Activated CD4-positive, alpha-beta T cell treated with anti-CD3 and anti-CD28 coated beads, Interleukin-2, amount 50 U/mL, for 24 hours (primary cell): Measurements from ENCODE around the gene REC8.
"Not testable (repeated sequence)": the region's sequence is repeated elsewhere in the genome, so short reads cannot be mapped to it uniquely, and the experiment has no call there.

Source experiments
- DNase-seq, 2 donors: peaks; one replicate each; pipeline ENCODE4 v3.0.0-alpha.2; 2020; ENCODE audit warnings: low read depth in 1 of 2, low spot score in 1 of 2

REC8 gene

DNA sequence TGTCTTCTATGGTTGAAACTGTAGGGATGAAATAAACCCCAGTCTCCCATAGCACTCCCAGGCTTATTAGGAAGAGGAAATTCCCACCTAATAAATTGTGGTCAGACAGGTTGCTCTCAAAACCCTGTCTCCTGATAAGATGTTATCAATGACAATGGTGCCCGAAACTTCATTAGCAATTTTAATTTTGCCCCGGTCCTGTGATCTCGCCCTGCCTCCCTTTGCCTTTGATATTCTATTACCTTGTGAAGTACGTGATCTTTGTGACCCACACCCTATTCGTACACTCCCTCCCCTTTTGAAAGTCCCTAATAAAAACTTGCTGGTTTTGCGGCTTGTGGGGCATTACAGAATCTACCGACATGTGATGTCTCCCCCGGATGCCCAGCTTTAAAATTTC lies 30.7 kb downstream of the REC8 start:
- DNase-seq: not testable (repeated sequence)

DNA sequence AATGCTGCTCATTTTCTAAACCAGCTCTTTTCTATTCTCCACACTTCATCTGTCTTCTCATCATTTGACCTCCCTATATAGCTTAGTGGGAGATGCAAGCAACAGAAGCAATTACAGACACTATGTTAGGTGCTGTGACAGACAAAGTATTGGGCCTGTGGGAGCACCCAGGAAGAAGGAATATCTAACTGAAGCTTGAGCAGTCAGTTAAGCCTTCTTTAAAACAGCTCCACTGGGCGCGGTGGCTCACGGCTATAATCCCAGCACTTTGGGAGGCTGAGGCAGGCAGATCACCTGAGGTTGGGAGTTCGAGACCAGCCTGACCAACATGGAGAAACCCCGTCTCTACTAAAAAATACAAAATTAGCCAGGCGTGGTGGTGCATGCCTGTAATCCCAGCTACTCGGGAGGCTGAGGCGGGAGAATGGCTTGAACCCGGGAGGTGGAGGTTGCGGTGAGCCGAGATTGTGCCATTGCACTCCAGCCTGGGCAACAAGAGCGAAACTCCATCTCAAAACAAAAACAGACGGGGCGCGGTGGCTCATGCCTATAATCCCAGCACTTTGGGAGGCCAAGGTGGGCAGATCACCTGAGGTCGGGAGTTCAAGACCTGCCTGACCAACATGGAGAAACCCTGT lies 31.5 kb downstream of the REC8 start:
- not testable (repeated sequence) for DNase-seq

DNA sequence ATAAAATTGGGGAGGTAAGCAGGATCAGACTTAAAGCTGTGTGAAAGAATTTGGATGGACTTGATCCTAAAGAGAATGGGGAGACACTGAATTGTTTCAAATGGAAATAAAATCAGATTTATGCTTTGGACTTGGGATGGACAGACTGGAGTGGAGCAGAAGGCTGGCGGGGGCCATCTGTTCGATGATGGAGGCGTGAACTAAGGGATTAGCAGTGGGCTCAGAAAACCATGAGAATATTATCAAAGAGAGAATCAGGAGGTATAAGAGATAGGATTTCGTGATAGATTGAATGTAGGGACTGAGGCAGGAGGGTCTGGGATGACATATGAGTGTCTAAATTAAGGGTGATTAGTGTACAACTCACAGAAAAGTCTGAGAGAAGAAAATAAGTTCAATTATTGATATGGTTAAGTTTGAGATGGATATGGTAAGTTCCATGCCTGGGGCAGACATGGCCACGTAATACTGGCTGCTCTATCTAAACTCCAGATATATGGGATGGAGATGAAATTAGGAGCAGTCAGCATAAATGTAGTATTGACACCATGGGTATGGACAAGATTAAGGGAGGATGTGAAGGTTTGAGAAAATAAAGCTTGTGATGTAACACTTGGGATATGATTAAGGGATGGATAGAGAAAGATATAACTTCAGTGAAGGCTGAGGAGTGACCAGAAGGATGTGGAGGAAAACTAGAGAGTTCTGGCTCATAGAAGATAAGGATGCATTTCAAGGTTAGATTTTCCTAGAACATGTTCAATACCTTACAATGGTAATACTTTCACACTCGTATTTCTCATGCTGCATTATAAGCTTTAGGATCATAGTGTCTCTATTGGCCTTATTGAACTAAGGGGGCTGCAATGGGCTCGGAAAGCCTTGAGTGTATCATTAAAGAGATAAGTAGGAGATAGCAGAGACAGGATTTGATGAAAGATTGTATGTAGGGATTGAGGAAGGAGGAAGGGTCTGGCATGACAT lies 32.6 kb downstream of the REC8 start:
- no peak for DNase-seq

DNA sequence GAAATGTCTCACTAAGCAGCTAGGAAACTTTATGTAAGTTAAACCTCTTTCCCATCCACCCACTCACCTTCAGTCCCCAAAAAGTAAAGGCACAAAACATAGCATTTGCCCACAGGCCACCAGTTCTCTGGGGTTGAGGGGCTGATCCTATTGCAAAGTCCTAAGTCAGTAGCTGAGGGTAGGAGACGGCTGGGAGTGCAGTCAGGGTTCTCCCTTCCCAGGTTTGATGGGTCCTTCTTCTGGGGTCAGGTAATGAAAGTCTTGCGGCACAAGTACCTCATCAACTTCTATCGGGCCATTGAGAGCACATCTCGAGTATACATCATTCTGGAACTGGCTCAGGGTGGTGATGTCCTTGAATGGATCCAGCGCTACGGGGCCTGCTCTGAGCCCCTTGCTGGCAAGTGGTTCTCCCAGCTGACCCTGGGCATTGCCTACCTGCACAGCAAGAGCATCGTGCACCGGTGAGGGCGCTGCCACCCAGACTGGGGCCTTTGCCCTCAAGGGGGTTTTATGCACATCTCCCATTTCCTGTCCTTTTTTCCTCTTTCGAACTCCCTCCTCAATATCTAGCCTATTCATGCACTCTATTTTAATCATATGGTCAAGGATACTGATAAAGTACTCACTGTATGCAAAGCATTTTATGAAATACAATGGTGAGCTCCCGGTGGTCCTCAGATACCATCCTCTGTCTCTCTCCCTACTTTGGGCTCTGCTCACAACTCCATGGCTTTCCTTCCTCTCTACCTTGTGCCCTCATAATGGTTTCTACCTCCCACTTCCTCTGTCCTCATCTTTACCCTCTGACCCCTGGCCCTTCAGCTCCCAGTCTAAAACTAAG lies 34.6 kb downstream of the REC8 start:
- DNase-seq: no peak

DNA sequence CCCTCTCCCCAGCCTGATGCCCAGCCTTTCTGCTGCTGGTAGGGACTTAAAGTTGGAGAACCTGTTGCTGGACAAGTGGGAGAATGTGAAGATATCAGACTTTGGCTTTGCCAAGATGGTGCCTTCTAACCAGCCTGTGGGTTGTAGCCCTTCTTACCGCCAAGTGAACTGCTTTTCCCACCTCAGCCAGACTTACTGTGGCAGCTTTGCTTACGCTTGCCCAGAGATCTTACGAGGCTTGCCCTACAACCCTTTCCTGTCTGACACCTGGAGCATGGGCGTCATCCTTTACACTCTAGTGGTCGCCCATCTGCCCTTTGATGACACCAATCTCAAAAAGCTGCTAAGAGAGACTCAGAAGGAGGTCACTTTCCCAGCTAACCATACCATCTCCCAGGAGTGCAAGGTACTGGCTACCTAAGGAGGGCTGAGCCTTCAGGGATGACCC lies 35.2 kb downstream of the REC8 start:
- DNase-seq: no peak

DNA sequence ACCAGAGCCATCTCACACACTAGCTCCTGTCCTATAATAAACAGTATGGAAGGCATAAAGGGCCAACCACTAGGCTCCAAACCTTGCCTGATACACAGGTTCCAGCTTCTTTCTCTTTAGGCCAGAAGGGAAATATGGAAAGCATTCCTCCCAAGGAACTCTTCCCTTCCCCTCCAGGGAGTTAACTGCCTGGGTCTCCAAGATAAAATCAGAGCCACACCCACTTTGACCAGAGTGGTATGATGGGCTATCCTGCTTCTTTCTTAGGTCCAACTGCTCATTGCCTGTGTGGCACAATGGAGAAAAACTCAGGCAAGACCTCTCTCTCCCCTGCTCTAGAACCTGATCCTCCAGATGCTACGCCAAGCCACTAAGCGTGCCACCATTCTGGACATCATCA lies 35.7 kb downstream of the REC8 start:
- DNase-seq: no peak

DNA sequence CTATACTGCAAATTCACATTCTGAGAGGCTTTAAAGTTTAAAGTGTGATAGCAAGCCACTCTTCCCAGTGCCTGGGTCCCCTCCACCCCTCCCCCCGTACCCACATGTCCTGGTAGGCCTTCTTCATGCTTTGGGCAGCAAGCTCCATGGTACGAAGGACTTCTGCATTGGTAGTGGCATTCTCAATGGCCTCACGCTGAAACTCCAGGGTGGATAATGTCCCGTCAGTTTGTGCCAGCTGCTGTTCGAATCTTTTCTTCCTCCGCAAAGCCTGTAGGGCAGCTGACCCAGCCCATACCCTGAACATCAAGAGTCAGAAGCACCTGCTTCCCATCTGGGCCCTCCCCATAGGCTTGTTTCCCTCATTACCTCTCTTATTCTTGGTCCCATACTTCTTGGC lies 39.4 kb downstream of the REC8 start:
- DNase-seq: no peak

DNA sequence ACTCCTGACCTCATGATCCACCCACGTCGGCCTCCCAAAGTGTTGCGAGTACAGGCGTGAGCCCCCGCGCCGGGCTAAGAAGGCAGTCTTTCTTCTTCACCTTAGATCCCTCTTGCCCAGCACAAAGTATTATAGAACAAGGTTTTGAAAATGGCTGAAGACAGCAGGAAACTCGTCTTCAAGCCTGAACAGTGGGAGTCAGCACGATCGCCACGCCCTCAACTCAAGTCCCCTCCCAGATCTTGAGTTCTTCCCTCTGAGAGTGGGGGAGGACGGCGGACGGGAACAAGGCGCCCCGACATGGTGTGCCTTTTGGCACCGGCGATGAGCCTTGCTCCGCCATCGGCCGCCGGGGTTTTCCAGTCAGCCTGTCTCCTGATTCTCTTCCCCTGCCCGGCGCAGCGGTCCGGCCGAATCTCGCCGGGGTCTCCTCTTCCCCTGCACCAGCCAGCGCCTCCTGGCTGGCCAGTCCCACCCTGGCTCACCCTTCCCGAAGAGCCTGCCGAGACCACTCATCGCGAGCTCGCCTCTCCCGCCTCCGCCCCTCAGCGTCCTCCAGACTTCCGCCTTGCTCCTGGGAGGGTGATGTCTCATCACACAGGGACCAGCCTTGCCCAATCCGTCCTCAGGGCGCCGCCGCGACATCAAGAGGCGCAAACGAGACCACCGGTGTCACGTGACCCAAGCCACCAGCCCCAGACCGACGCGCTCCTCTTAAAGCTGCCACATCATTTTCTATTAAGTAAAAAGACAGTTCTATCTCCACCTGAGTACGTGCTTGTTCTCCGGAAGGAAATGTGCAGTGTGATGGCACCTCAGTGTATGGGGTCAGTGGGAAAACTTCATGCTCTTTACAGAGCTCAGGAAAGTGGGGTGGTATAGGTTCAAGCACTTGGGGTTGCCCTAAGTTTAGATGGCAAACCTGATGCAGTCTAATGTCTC lies 41.3 kb downstream of the REC8 start, which contains the start of gene CHMP4A:
CHMP4A (minus strand) TSS at position 565 of the 942 bp plus-strand sequence; CDS start at position 516, 49 bp downstream.
- peak; percentile 84 to 96 for DNase-seq

DNA sequence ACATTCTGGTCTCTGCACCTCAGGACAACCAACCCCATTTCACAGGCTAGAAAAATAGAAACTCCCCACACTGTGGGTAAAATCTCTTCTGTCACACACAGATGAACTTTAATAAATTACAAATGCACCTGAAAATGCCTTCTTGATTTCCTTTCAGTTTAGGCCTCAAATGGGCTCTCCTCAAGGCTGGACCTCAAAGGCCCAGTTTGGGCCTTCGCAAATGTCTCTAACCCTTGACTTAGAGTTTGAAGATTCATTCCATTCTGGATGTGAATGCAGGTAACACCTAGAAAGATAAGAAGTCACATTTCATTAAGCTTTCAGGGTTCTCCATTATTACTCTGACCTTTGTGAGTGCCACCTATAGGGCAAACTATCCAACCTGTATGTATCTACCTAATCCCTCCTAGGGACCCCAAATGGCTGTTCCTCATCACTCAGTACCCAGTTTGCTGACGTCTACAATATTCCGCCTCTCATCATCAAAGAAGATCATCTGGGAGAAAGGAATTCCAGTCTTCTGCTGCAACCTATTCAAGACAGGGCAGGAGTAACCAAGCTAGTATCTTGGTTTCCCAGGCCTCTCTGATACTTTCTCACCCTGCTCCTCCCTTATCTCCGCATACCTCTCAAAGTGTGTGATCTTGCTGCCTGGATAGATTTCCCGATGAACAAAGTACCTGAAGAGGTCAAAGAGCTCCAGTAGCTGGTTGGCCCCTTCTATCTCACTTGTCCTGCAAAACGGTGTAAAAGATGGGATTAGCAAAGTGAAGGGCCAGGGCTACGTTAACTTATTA lies 42.2 kb downstream of the REC8 start:
- DNase-seq: no peak

DNA sequence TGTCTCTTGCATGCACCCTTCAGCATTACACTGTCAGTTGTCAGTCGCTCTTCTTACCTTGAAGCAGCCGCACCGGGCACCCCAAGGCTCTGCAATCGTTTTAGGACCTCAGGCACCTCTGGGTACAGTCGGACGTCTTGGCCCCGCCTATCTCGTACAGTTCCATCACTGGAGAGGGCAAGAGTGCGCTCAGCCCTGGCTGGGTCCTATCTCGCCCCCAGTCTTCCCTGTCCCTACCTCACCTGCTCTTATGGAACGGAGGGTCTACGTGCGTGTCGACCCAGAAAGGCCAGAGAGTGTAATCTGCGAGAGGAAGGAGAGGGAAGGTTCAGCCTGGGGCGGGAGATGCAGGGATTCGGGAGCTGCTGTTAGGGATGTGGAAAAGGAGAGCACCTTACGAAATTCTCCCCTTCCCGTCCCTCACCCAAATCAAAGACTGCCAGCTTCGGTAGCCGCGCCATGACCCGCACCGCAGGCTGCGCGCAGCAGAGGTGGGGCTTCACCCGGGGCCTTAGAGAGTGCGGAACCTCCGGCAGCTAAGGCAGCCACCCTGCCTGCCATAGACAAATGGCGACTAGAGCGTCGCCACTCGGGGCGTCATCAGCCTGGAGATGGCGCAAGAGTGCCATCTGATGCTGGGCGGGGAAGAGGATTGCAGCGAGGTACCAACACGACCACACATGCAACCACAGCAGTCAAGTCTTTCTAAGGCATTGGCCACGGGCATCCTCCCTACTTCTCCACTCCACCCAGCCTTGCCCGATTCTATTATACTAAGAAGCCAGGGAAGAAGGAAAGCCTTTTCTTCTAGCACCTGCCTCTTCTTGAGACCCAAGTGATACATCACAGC lies 43.8 kb downstream of the REC8 start, which contains the start of gene MDP1:
MDP1 (minus strand) TSS at position 572 of the 850 bp plus-strand sequence; CDS start at position 461, 111 bp downstream.
- peak; percentile 54 to 75 for DNase-seq

DNA sequence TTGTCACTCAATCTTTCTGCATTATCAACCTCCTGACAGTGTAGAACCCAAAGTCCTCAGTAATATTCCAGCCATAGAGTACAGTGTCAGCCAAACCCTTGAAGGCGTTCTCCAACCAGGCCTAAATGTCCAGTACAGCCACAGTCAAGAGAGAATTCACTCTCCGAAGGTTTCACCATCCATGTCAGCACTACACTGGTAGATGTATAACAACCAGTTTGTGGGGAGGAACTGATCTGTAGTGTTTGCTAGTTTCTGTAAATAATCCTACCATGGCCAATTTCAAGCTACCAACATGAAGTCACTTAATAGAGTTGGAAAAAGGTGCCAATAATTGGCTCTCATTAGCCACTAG lies 44.4 kb downstream of the REC8 start:
- no peak for DNase-seq

DNA sequence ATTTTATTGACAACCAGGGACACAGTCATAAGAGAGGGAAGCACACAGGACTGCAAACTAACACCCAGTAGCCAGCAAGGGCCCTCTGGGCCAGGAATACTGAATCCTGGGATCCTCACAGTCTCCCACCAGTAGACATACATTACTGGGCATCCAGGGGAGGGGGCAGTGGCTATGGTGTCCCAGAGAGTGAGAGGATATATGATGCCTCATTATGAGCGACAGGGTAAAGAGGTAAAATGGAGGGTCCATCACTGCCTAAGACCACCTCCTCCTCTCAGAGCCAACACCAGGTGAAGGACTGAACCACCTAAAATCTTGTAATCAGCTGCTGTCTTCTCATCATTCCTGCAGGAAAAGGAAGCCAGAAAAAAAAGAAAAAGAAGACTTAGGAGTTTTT lies 45.0 kb downstream of the REC8 start:
- not testable (repeated sequence) for DNase-seq

DNA sequence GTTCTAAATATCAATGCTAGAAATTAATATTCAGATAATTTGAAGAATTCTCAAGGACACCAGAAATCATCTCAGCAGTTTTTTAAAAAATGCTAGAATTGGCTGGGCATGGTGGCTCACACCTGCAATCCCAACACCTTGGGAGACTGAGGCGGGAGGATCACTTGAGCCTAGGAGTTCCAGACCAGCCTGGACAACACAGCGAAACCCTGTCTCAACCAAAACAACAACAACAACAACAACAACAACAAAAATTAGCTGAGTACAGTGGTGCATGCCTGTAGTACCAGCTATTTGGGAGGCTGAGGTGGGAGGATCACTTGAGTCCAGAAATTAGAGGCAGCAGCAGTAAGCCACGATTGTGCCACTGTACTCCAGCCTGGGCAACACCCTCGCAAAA lies 47.2 kb downstream of the REC8 start:
- no peak for DNase-seq

DNA sequence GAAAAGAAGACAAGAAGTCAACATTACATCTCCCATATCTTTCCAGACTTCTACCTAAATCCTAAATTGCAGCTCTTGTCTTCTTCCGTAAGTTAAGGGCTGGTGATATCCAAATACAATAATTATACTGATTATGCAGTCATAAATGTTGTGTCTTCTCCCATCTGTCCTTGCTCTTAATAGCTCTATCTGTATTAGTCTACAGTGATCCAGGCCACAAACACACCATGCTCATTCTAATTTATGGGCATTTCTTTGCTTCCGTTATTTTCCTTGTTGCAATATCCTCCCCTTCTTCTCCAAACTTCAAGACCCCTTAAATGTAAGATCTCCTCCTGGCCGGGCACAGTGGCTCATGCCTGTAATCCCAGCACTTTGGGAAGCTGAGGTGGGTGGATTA lies 47.6 kb downstream of the REC8 start:
- no peak for DNase-seq

DNA sequence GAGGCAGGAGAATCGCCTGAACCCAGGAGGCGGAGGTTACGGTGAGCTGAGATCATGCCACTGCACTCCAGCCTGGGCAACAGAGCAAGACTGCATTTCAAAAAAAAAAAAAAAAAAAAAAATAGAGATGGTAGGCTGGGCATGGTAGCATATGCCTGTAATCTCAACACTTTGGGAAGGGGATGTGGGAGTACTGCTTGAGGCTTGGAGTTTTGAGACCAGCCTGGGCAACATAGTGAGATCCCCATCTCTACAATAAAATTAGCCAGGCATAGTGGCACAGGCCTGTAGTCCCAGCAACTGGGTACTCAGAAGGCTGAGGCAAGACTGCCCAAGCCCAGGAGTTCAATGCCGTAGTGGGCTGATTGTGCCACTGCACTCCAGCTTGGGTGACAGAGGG lies 51.1 kb downstream of the REC8 start:
- DNase-seq: not testable (repeated sequence)

DNA sequence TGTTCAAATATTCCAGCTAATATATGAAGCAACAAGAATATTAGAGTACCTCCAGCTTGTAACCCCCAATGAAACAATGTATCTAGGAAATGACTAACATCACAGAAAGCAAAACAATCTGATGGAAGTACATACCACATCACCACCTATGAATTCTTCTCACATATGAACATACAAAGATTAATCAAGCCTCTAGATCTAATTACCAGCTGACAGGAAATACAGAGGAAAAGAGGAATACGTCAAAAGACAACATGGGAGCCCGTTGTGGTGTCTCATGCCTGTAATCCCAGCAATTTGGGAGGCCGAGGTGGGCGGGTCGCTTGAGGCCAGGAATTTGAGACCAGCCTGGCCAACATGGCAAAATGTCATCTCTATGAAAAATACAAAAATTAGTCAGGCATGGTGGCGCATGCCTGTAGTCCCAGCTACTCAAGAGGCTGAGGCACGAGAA lies 52.8 kb downstream of the REC8 start:
- no peak for DNase-seq

DNA sequence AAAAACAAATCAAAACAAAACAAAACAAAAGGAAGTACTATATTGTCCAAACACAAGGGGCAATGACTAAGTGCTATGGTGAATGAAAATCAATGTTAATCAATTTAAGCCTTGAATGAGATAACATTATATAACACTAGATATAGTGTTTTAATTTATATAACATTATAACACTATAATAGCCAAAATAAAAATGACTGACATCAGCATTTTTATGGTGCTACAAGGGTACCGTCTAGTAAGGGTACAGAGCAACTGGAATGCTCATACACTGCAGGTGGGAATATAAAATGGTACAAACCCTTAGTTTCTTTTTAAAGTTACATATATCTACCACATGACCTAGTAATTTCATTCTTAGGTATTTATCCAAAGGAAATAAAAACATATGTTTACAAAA lies 54.6 kb downstream of the REC8 start:
- DNase-seq: no peak

DNA sequence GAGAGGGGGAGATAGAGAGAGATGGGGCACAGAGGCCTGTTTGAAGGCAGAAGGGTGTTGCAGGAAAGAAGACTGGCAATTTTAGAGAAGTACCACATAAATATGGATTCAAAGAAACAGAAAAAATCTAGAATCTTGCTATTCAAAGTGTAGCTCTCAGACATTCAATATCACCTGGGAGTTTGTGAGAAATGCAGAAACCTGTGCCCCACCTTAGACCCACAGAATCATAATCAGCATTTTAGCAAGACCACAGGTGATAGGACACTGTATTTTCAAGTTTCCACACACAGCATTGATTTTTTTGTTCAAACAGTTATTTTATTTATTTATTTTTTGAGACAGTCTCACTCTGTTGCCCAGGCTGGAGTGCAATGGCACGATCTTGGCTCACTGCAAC lies 57.0 kb downstream of the REC8 start:
- DNase-seq: no peak
